GM21526 (cell line): ENCODE measurements around the gene THBS3.
"Not testable (repeated sequence)": the region's sequence is repeated elsewhere in the genome, so short reads cannot be mapped to it uniquely, and the experiment has no call there.

Source experiments
- ATAC-seq: cut with Tn5 transposase; IDR thresholded peaks from one replicate; pipeline ENCODE4 v1.9.1; 2021; ENCODE audit warnings: moderate library complexity; ENCODE audit not compliant: unreplicated experiment, low FRiP score

The THBS3 gene

GRCh38 chr1:155176544-155177071 is 31.1 kb downstream of the THBS3 start:
- ATAC-seq: no peak

- ATAC-seq: no peak
Observed at GRCh38 chr1:155175927-155176371, 31.7 kb downstream of the THBS3 start.

- no peak for ATAC-seq
Observed at GRCh38 chr1:155175281-155175926, 32.3 kb downstream of the THBS3 start.

DNA sequence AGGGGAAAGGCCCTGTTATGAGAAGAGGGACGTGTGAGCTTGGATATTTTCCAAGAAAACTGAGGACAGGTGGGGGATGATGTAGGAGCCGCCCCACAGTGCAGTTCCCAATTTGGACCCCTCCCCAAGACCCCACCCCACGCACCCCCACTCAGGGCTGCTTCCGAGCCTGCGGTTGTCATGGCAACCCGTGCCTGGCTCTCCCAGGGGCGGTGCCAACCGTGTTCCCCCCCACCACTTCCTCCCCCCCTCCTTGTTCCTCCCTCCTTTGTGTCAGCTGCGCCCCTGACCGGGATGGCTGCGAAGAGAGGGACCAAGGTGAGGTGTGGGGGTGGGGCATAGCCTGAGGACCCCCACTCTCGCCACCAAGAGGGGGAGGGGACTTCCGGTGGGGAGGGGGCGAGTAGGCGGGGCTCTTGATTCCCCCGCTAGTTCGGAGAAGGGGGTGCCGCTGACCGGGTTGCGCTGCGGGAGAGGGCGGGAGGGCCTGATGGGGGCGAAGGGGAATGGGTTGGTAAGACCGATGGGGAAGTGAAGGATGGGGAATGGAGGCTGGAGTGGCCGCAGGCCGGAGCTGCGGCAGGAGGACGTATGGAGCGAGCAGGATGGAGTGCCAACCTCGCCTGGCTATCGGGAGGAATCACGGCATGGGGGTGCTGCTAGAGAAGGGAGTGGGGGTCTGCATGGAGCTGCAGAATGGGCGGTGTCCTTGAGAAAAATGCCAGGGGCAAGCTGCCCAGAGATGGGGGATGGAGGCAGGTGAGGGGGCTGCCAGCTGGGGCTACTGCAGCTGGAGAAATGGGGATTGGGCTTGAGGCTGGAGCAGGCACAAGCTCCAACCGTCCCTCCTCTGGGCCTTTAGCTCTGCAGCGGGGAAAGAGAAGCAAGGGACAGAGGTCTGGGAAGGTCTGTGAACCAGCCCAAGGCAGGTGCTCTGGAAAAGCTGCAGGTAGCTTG is 33.1 kb downstream of the THBS3 start:
- ATAC-seq: no peak

DNA sequence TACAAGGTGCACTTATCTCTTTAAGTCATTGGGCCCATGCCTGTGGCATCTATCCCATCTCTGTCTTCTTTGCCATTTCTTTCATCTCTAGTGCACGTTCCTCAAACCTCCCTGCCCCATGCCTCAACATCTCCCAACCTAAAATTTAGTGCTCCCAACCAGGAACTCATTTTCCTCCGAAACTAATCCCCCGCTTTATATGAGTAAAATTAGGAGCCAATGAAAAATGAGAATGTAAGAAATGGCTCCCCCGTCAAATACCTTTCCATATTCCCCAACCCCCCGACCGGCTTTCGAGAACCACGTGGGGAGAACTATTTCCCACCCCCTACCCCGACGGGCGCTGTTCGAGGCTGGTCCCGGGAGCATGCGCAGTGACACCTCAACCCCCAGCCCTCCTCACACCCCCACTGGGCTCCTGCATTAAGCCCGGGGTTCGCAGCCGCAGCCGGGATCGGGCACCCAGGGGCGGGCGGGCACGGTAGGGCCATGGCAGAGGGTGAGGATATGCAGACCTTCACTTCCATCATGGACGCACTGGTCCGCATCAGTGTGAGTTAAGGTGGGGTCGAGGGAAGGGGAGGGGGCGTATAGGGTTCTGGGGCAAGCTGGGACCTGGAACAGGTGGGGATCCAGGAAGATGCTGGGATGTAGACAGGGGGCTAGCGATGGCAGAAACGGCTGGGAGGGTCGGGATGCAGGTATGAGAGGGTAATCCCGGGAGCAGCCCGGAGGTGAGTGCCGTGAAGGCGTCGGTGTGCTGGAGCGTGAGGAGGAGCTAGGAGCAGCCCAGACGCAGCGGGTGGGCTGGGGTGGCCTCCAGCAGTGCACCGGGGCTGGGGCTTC is 34.0 kb downstream of the THBS3 start, which contains the start of gene TRIM46:
Gene TRIM46 (plus strand): TSS at position 372 of the 846 bp plus-strand sequence. CDS start 118 bp downstream, at position 490.
- no peak for ATAC-seq

DNA sequence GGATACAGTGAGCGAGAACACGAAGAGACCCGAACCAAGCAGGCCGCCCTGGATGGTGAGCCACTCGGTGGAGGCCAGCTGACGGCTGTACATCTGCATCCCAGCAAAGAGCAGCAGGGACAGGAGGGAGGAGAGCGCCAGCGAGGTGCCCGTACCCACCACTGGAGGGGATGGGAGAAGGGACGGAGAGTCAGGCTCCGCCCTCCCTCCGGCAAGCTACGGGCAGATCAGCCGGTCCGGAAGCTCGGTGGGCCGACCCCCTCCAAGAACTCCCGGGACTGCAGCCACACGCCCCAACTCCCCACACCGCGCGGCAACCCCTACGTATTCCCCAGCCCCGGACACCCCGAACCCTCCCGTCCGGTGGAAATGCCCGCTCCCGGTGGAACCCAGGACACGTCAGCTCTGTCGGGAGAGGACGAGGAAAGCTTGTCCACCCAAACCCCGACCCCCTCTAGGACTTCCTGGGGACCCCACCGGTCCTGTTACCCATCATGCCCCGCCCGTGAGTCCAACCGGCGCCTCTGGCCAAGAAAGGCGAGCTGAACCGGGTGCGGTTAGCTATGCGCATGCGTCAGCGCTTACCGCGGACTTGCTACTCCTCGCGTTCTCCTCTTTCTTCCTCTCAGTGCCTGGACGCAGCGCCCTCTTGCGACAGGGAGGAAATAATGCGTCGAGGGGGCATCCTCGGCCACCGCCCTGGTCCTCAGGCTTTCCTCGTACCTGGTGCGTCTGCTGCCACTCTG is 34.8 kb downstream of the THBS3 start, which contains the start of gene KRTCAP2:
Gene KRTCAP2 (minus strand): TSS at position 573 of the 746 bp plus-strand sequence. CDS start 80 bp downstream, at position 493.
- ATAC-seq: peak; percentile 54

GRCh38 chr1:155171836-155172731 is 35.6 kb downstream of the THBS3 start:
- ATAC-seq: peak; percentile 13

- ATAC-seq: no peak
Observed at GRCh38 chr1:155170806-155171205, 36.9 kb downstream of the THBS3 start.

DNA sequence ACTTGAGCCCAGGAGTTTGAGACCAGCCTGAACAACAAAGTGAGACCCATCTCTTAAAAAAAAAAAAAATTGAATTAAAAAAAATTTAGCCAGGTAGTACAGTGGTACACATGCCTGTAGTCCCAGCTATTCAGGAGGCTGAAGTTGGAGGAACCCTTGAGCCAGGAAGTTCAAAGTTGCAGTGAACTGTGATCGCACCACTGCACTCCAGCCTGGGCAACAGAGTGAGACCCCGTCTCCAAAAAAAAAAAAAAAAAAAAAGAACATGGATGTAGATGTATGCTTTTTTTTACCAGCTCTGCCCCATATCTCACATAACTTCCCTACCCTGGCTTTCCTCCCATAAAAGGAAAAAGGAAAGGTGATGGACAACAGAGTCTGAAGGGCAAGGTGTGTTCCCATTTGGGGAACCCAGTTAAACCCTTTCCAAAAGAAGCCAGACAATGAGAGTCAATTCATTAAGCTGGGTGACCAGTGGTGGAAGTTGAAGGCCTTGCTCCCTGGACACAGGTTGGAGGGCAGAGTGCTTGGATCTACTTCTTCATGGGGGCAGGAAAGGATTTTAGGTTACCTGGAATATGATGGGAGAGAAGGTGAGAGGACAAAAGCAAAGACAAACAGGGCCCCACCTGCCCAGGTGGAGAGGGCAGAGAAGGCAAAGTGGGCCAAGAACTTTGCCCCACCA is 37.5 kb downstream of the THBS3 start:
- ATAC-seq: no peak

DNA sequence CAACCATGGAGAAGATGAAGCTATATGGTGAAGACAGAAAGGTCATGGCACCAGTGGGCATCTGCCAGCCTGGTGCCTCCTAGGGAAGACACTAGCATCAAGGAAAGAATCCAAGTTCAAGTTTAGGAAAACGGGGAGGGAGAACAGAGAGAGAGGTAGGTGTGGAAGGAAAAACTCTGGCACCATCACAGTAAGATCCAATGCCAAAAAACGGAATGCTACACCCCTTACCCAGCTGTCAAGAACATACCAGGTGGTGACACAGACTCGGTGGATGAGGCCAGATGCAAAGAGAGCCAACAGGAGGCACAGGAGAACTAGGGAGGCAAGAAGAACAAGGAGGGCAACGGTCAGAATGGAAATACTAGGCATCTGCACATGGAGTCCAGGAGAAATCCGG is 38.2 kb downstream of the THBS3 start:
- no peak for ATAC-seq

DNA sequence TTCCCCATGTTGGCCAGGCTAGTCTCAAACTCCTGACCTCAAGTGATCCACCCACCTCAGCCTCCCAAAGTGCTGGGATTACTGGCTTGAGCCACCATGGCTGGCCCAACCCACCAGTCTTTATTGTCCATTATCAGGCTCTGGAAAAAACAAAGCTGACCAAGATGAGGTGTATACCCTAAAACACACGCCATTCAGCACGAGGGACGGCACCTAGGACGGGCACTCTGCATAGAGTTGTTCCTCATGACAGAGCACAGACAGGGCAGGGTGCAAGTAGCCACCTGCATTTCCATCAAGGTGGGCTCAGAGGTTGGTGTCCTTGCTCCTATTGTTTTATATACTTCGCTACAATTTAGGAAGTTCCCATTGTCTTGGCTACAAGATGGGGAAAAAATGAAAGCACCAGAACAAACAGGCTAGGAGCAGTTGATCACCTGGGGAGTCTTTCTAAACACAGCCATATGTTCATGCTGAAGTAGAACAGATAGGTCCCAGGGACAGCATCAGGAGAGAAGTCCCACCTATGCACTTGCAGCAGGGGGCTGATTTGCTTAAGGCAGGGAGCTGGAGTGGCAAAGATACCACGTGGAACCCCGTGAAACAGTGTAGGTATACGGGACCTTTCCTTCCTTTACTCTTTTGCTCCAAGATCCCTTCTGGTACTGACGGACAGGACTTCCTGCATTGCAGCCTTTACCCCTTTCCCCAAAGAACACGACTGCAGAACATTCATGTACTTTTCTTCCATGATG is 39.1 kb downstream of the THBS3 start:
- no peak for ATAC-seq

GRCh38 chr1:155168105-155168445 is 39.6 kb downstream of the THBS3 start:
- not testable (repeated sequence) for ATAC-seq

DNA sequence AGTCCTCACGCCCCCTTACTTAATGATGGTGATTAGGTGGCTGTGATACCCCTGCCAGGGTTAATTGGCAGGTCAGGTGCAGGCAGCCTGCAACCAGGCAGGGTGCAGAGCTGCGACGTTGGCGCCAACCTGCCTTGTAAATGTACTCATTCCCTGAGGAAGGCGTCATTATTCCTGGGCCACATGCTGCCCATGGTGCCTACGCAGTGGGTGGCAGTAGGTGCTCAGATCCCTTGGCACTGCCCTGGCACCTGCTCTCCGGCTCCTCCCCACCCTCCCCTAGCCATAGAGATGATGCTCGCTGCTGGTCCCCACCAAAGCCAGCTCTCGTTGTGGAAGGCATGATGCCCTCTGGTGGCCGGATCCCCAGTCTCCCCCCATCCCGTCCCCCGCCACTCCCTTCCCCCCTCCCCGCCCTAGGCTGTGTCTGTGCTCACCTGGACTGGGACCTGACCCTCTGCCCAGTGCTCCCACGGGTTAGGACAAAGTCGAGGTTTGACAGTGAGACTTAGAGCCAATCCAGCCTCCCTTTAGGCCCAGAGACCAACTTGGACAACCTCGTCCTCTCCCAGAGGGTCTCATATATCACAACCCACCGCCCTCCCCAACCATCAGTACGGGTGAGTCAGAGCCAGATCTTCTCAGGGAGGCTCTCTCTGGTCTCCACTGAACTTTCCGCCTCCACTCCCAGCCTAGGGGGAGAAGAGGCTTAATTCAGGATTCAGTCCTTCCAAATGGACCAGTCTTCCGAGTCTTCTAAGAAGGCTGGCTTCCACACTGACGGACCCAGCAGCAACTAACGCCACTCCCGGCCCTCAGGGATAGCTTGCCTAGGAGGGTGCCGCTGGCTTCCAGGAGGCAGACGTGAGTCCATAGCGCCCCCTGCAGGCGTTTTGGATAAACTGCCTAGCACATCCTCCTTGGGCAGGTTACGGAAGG is 40.3 kb downstream of the THBS3 start:
- peak; percentile 49 for ATAC-seq

- no peak for ATAC-seq
Observed at GRCh38 chr1:155166471-155167165, 41.1 kb downstream of the THBS3 start.

GRCh38 chr1:155166051-155166470 is 41.6 kb downstream of the THBS3 start:
- no peak for ATAC-seq

DNA sequence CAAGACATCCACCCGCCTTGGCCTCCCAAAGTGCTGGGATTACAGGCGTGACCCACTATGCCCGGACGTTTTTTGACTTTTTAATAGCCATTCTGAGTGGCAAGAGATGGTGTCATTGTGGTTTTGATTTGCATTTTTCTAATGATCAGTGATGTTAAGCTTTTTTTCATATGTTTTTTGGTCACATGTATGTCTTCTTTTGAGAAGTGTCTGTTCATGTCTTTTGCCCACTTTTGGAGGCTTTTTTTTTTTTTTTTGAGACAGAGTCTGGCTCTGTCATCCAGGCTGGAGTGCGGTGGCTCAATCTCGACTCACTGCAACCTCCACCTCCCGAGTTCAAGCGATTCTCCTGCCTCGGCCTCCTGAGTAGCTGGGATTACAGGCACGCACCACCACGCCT is 43.1 kb downstream of the THBS3 start:
- ATAC-seq: not testable (repeated sequence)
